Activated CD4-positive, alpha-beta T cell treated with anti-CD3 and anti-CD28 coated beads, Interleukin-2, amount 10 ng/mL, durations not matched to agents 24 days and 14 days (primary cell): ENCODE data around the gene FAM209B. TPM values are rescaled to one million over a fixed set of nuclear protein-coding genes. Genes with fewer than 3 reads are reported as not detected.
A peak's percentile ranks its signal among the peaks of the same experiment; 100 is the strongest.
"Not testable (repeated sequence)": the region's sequence is repeated elsewhere in the genome, so short reads cannot be mapped to it uniquely, and the experiment has no call there.

ENCODE experiments used
- DNase-seq: peaks from one replicate; pipeline ENCODE4 v3.0.0; 2022
- H3K27ac Mint-ChIP-seq: one replicate; pipeline ENCODE4 v1.8.0; 2022; ENCODE audit warnings: mild to moderate bottlenecking, mixed read lengths
- H3K27me3 Mint-ChIP-seq: one replicate; pipeline ENCODE4 v1.8.0; 2022; ENCODE audit warnings: mixed read lengths
- H3K36me3 Mint-ChIP-seq: one replicate; pipeline ENCODE4 v1.8.0; 2022; ENCODE audit warnings: low read depth, mild to moderate bottlenecking, mixed read lengths
- H3K4me1 Mint-ChIP-seq: one replicate; pipeline ENCODE4 v1.8.0; 2021; ENCODE audit warnings: mixed read lengths
- H3K4me3 Mint-ChIP-seq: one replicate; pipeline ENCODE4 v1.8.0; 2022; ENCODE audit warnings: mild to moderate bottlenecking, moderate library complexity, mixed read lengths
- H3K9me3 Mint-ChIP-seq: one replicate; pipeline ENCODE4 v1.8.0; 2021; ENCODE audit warnings: mixed read lengths
- intact Hi-C: fragments of 100-400 bp; cut with micrococcal nuclease; formaldehyde crosslinking; loops from one replicate; pipeline ENCODE4 v1.15.1; 2023
- total RNA-seq: library from RNA; stranded (reverse); gene quantifications from 2 replicates; pipeline ENCODE4 v1.2.3, GENCODE V29; 2022

FAM209B gene
- total RNA-seq, 1 donor from 2014 or later: 1.5 TPM

DNA sequence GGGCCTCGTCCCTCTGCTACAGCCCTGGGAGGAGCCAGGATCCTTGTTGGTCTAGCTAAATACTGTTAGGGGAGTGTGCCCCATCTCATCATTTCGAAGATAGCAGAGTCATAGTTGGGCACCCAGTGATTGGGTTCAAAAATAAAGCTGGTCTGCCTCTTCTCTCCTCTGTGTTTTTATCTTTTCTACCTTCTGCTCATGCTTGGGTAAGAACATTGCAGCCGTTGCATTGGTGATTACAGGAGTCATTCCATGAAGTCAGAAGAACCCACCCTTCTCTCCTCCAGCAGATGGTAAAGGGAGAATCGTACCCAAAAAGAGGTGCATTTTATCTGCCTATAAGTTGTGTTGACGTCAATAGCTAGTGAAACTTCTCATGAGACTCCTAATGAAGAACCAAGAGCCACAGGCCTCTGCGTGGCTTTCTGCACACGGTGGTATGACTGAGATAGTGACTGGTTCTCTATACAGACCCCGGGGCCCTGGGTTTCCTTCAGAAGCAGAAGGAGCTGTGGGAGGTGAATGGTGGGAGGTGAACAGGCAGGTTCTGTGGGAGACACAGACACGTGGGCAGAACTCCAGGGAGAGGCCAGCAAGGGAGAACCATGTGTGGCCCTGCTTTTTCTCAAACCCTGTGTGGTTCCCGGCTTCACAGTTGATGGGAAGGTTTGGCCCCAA lies 14.2 kb upstream of the FAM209B start:
- DNase-seq: no peak
- H3K27ac Mint-ChIP-seq: no peak overlapping the region
- H3K9me3 Mint-ChIP-seq: peaks cover 18% of the 10 kb centered on the region
- no peaks in the 10 kb centered on the region for H3K27me3 Mint-ChIP-seq
- H3K36me3 Mint-ChIP-seq: peaks cover 71% of the 10 kb centered on the region
- H3K4me1 Mint-ChIP-seq: peaks cover 5% of the 10 kb centered on the region
- intact Hi-C loops: no loop called here
- no peak overlapping the region for H3K4me3 Mint-ChIP-seq

DNA sequence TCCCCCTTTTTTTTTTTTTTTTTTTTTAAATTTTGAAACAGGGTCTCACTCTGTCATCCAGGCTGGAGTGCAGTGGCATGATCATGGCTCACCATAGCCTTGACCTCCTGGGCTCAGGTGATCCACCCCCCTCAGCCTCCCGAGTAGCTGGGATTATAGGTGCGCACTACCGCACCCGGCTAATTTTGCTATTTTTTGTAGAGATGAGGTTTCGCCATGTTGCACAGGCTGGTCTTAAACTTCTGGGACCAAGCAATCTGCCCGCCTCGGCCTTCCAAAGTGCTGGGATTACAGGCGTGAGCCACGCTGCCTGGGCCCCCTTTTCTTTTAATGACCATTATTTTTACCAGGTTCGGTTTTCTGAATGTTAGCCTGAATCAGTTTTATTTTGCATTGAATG lies 13.5 kb upstream of the FAM209B start:
- intact Hi-C loops: no loop called here
- Mint-ChIP-seq H3K27me3 (no peaks in the 10 kb centered on the region), H3K9me3 (peaks cover 18% of the 10 kb centered on the region), H3K4me1 (peaks cover 5% of the 10 kb centered on the region), H3K4me3 (no peak overlapping the region), H3K27ac (no peak overlapping the region), H3K36me3 (peaks cover 71% of the 10 kb centered on the region)
- no peak for DNase-seq

DNA sequence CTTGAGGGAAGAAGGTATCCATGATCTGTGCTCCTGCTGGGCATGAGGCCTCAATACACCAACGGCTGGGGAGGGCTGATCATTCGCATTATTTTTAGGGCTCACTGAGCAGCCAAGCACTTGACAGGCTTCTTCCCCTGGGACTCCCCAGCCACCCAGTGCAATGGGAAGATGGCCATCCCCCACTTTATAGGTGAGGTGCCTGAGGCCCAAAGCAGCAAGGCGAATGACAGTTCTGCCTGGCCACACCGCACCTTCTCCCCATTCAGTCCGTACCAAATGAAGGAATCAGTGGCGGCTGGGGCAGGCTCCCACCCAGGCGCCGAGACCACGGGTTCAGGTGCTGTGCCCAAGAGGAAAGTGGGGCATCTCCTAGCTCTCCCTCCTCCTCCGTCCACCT lies 12.9 kb upstream of the FAM209B start:
- Mint-ChIP-seq H3K4me1 (peaks cover 5% of the 10 kb centered on the region), H3K9me3 (peaks cover 18% of the 10 kb centered on the region), H3K36me3 (peaks cover 71% of the 10 kb centered on the region), H3K4me3 (no peak overlapping the region), H3K27ac (no peak overlapping the region), H3K27me3 (no peaks in the 10 kb centered on the region)
- DNase-seq: no peak
- intact Hi-C loops: no loop called here

DNA sequence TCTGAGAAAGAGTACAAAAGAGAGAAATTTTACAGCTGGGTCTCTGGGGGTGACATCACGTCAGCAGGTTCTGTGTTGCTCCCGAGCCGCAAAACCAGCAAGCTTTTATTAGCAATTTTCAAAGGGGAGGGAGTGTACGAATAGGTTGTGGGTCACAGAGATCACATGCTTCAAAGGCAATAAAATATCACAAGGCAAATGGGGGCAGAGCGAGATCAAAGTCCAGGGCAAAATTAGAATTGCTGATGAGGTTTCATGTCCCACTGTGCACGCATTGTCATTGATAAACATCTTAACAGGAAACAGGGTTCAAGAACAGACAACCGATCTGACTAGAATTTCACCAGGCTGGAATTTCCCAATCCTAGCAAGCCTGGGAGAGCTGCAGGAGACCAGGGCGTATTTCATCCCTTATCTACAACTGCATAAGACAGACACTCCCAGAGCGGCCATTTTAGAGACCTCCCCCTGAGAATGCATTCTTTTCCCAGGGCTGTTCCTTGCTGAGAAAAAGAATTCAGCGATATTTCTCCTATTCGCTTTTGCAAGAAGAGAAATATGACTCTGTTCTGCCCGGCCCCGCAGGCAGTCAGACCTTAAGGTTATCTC lies 12.2 kb upstream of the FAM209B start:
- H3K4me3 Mint-ChIP-seq, H3K27ac Mint-ChIP-seq, intact Hi-C loops, DNase-seq, H3K27me3 Mint-ChIP-seq, H3K4me1 Mint-ChIP-seq: not testable (repeated sequence)
- Mint-ChIP-seq H3K36me3 (peaks cover 65% of the 10 kb centered on the region), H3K9me3 (peaks cover 18% of the 10 kb centered on the region)

DNA sequence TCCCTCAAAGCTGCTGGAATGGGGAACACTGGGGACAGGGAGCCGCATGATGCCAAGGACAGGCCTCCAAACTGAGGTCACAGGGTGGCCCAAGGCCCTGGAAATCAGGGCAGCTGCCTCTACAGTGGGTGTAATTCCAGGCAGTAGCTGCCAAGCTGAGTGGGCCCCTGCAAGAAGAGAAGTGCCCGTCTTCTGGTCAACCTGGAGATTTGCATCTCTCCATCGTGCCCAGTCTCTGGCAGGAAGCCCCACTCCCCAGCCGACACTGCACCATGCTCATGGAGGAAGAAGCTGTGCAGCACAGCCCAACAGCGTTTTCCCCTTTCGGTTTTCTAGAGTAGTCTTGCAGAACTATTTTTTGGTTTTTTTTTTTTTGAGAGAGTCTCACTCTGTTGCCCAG lies 10.7 kb upstream of the FAM209B start:
- Mint-ChIP-seq H3K27ac (no peak overlapping the region), H3K36me3 (peaks cover 55% of the 10 kb centered on the region), H3K4me1 (peaks cover 5% of the 10 kb centered on the region), H3K9me3 (peaks cover 18% of the 10 kb centered on the region), H3K27me3 (no peaks in the 10 kb centered on the region), H3K4me3 (no peak overlapping the region)
- no peak for DNase-seq
- intact Hi-C loops: no loop called here

DNA sequence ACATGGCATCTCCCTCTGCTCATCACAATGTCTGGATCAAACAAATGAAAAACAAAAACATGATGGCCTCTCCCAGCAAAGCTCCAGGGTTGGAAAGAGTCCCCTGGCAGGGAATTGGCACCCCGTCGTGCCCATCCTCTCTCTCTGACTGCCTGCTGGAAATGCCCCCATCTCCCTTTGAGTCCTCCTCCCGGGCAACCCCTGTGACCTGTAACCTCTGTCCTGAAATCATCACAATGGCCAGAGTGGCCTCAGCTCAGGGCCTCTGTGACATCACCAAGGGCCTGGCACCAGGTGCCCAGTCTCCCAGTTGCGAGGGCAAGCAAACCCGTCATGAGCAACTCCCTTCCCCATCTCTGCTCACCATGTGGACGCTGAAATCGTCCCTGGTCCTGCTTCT lies 8.6 kb upstream of the FAM209B start, which contains the start of gene FAM209A:
Gene FAM209A (plus strand): TSS at position 301 of the 400 bp plus-strand sequence. CDS start 65 bp downstream, at position 366.
- DNase-seq, H3K4me3 Mint-ChIP-seq, H3K27me3 Mint-ChIP-seq, H3K27ac Mint-ChIP-seq, intact Hi-C loops, H3K4me1 Mint-ChIP-seq: not testable (repeated sequence)
- peaks cover 13% of the 10 kb centered on the region for H3K9me3 Mint-ChIP-seq
- H3K36me3 Mint-ChIP-seq: peaks cover 34% of the 10 kb centered on the region

DNA sequence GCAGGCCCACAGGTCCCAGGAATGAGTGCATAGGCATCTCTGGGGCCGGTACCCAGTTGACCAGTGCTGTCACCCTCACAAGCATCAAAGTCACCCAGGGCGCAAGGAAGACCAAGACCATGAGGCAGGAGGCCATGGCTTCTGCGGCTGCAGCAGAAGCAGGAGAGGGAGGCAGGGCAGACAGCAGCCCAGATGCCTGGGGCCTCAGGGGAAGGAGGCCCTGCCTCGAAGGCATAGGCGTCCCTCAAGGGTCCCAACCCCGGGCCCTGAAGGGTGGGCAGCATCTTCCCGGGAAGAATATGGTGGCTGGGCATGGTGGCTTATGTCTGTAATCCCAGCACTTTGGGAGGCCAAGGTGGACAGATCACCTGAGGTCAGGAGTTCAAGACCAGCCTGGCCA lies 5.5 kb upstream of the FAM209B start:
- intact Hi-C loops: no loop called here
- Mint-ChIP-seq H3K27me3 (no peaks in the 10 kb centered on the region), H3K27ac (no peak overlapping the region), H3K4me1 (peaks cover 5% of the 10 kb centered on the region), H3K36me3 (peaks cover 3% of the 10 kb centered on the region), H3K4me3 (no peak overlapping the region), H3K9me3 (no peaks in the 10 kb centered on the region)
- no peak for DNase-seq

DNA sequence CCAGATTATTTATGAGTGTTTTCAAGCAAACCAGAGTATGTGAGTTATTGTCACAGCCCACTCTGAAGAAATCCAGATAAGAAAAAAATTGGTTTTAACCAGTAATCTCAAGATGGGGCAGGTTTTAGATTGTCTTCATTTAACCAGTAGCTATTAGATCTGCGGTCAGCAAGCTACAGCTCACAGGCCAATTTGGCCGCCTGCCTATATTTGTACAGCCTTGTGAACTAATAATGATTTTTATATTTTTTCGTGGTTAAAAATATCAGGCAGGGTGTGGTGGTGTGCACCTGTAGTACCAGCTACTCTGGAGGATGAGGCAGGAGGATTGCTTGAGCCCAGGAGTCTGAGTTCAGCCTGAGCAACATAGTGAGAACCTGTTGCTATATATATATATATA lies 5.0 kb downstream of the FAM209B start:
- H3K36me3 Mint-ChIP-seq: no peaks in the 10 kb centered on the region

DNA sequence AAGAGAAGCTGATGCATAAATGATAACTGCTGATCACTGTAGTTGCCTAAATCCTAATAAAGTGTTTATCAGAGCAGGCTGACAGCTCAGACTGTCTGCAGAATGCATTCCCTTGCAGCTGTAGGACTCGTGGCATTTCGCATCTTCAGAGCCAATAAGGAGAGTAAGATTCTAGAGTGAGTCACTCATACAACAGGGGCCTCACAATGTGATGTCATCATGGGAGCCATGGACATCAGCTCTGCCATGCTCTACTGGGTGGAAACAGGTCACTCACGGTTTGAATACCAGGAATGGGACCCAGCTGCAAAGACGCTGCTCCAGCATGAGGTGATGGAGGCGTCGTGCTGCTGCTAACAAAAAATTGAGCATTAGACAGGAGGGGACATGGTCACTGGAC lies 7.4 kb downstream of the FAM209B start:
- intact Hi-C loops: no loop called here
- Mint-ChIP-seq H3K4me3 (no peak overlapping the region), H3K9me3 (no peaks in the 10 kb centered on the region), H3K27ac (no peak overlapping the region), H3K36me3 (no peaks in the 10 kb centered on the region), H3K27me3 (no peaks in the 10 kb centered on the region), H3K4me1 (no peaks in the 10 kb centered on the region)
- no peak for DNase-seq

More for the DNA sequence above, 5.0 kb downstream of the FAM209B start:
- Mint-ChIP-seq H3K27me3 (no peaks in the 10 kb centered on the region), H3K4me3 (no peak overlapping the region), H3K9me3 (no peaks in the 10 kb centered on the region), H3K4me1 (no peaks in the 10 kb centered on the region), H3K27ac (no peak overlapping the region)
- intact Hi-C loops: no loop called here
- no peak for DNase-seq

DNA sequence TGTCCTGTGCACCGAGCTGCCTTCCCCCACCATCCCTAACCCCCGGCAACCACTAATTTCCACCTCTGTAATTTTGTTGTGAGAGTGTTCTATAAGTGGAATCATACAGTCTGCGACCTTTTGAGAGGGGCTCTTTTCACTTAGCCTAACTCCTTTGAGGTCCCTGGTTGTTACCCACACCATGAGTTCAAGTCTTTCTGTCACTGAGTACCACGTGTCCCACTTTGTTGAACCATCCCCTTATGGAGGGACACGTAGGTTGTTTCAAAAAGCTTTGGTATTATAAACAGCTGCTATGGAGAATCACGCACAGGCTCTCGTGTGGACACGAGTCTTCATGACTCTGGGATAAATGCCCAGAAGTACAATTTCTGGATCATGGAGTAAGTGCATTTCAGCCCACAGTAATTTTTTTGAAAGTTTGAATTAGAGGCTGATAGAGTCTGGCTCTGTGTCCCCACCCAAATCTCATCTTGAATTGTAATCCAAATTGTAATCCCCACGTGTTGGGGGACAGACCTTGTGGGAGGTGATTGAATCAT lies 9.5 kb downstream of the FAM209B start:
- Mint-ChIP-seq H3K9me3 (no peaks in the 10 kb centered on the region), H3K36me3 (no peaks in the 10 kb centered on the region), H3K27ac (no peak overlapping the region), H3K4me3 (no peak overlapping the region), H3K4me1 (no peaks in the 10 kb centered on the region), H3K27me3 (no peaks in the 10 kb centered on the region)
- no peak for DNase-seq
- intact Hi-C loops: no loop called here

DNA sequence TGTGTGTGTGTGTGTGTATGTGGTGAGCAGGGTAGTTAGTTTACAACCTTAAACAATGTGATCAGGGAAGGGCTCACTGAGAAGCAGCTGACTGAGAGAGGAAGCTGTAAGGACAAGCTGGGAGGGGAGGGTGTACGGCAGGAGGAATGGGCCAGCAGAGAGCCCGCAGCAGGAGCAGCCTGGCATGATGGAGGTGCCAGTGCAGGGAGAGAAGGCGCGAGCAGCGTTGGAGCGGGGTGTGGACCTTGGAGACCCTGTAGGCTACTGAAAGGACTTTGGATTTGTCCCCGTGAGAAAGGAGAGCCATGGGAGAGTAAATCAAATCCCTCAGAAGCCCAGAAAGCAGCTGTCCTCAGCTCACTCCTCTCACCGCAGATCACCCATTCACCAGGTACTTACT lies 18.5 kb downstream of the FAM209B start:
- H3K9me3 Mint-ChIP-seq: no peaks in the 10 kb centered on the region
- H3K27ac Mint-ChIP-seq: no peak overlapping the region
- intact Hi-C loops: loop anchor here (2.0 kb wide), 1 partner anchor 497 kb away; no protein-coding TSS in a partner anchor
- peaks cover 8% of the 10 kb centered on the region for H3K4me1 Mint-ChIP-seq
- no peak for DNase-seq
- no peaks in the 10 kb centered on the region for H3K27me3 Mint-ChIP-seq
- H3K36me3 Mint-ChIP-seq: no peaks in the 10 kb centered on the region
- no peak overlapping the region for H3K4me3 Mint-ChIP-seq

DNA sequence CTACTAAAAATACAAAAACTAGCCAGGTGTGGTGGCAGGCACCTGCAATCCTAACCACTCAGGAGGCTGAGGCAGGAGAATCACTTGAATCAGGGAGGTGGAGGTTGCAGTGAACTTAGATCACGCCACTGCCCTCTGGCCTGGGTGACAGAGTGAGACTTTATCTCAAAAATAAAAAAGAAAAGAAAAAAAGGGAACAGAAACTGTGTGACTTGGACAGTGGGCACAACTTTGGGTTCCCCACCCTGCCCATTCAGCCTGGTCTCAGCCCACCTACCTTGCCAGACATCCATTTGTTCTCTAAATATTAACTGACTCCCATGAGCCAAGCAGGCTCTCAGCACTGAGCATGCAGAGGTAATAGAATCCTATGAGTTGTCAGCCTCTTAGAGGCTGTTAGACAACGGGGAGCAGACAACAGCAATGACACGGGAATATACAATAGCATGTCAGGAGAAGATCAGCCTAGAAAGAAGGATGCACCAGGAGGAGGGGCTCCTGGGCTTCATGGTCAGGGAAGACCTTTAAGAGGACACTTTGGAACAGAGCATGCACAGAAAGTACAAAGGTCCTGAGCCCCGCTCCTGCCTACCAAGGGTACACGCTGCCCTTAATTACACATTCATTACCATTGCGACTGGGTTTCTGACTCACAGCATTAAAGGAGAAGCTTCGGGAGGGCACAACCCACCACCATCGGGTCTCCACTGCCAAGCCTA lies 20.0 kb downstream of the FAM209B start:
- Mint-ChIP-seq H3K4me3 (no peak overlapping the region), H3K27ac (no peak overlapping the region), H3K27me3 (peaks cover 2% of the 10 kb centered on the region), H3K36me3 (no peaks in the 10 kb centered on the region), H3K9me3 (no peaks in the 10 kb centered on the region), H3K4me1 (peaks cover 8% of the 10 kb centered on the region)
- intact Hi-C loops: no loop called here
- DNase-seq: no peak

DNA sequence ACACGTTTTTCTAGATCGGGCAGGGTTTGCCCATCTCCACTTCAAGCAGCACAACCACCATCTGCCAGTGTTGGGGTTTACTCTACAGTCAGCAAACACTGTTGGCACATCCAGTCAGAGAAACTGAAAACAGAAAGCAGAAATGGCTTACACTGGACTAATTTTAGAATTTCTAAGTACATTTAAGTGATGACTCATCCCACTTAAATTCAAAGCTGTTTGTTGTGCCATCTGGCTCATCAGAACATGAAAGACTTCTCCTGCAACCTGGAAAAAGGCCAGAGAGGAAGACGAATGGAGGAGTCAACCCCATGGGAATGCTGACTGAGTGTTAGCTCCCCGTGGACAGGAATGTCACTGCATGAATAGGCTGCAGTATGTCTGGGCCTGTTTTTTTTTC lies 21.8 kb downstream of the FAM209B start:
- Mint-ChIP-seq H3K4me3 (no peak overlapping the region), H3K27ac (peak overlapping the region; percentile 45), H3K9me3 (no peaks in the 10 kb centered on the region), H3K27me3 (peaks cover 3% of the 10 kb centered on the region), H3K36me3 (no peaks in the 10 kb centered on the region), H3K4me1 (peaks cover 8% of the 10 kb centered on the region)
- intact Hi-C loops: no loop called here
- peak; percentile 57 for DNase-seq

DNA sequence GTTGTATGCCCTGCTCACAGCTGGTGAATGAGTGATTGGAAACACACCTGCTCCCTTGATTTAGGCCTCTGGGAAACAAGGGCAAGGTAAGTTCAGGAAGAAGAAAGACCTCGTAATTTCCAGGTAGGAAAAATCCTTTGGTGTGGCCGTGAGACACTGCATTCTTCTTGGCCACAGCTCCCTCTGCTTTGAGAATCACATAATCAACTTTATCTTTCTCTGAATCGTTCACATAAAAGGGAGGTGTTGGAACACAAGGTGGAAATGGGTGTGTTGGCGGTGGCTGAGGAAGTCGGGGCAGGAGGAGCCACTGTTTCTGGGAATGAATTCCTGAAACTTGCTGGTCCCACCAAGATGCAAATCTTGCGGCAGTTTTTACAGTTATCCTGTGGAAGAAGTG lies 25.9 kb downstream of the FAM209B start:
- no peak overlapping the region for H3K27ac Mint-ChIP-seq
- DNase-seq: no peak
- intact Hi-C loops: no loop called here
- no peaks in the 10 kb centered on the region for H3K9me3 Mint-ChIP-seq
- H3K36me3 Mint-ChIP-seq: no peaks in the 10 kb centered on the region
- peaks cover 8% of the 10 kb centered on the region for H3K4me1 Mint-ChIP-seq
- H3K27me3 Mint-ChIP-seq: peaks cover 5% of the 10 kb centered on the region
- H3K4me3 Mint-ChIP-seq: no peak overlapping the region
